Spleen (tissue), 11 donors: Measurements from ENCODE around the gene BRINP3. TPM values are rescaled to one million over a fixed set of nuclear protein-coding genes. Genes with fewer than 3 reads are reported as not detected.

ENCODE experiments used
- DNase-seq: peaks from one replicate; pipeline ENCODE4 v3.0.0-alpha.2; 2020
- H3K27ac ChIP-seq, 8 donors: fragments of 200-600 bp; sonication (generic) in 7 of 8; 1 replicate in 4 of 8; 2 replicates in 4 of 8; pipeline versions ENCODE4 v1.5.0 to v1.8.0; 2016 to 2021; ENCODE audit warnings: inconsistent platforms in 4 of 8, mild to moderate bottlenecking in 4 of 8, moderate library complexity in 1 of 8
- H3K27me3 ChIP-seq, 7 donors: fragments of 200-600 bp; sonication (generic) in 6 of 7; replicated peaks in 1 of 7; 1 replicate in 4 of 7; 2 replicates in 3 of 7; pipeline versions ENCODE4 v1.5.0 to v1.8.0; 2016 to 2021; ENCODE audit warnings: inconsistent platforms in 3 of 7, mild to moderate bottlenecking in 1 of 7
- H3K36me3 ChIP-seq, 6 donors: fragments of 200-600 bp; sonication (generic) in 5 of 6; 1 replicate in 4 of 6; 2 replicates in 2 of 6; pipeline versions ENCODE4 v1.5.0 to v1.8.0; 2016 to 2021; ENCODE audit warnings: inconsistent platforms in 2 of 6
- H3K4me1 ChIP-seq, 6 donors: fragments of 200-600 bp; sonication (generic) in 5 of 6; 1 replicate in 3 of 6; 2 replicates in 3 of 6; pipeline versions ENCODE4 v1.5.0 to v1.8.0; 2016 to 2021; ENCODE audit warnings: inconsistent platforms in 3 of 6
- H3K4me3 ChIP-seq, 8 donors: fragments of 200-600 bp; sonication (generic) in 7 of 8; 1 replicate in 4 of 8; 2 replicates in 4 of 8; pipeline versions ENCODE4 v1.5.0 to v1.8.0; 2016 to 2021; ENCODE audit warnings: inconsistent platforms in 4 of 8, mild to moderate bottlenecking in 4 of 8, moderate library complexity in 2 of 8
- H3K9me3 ChIP-seq, 8 donors: fragments of 200-600 bp; sonication (generic) in 7 of 8; 1 replicate in 4 of 8; 2 replicates in 4 of 8; pipeline versions ENCODE4 v1.5.0 to v1.8.0; 2016 to 2021; ENCODE audit warnings: inconsistent platforms in 4 of 8
- CTCF ChIP-seq, 11 experiments: fragments of 200-600 bp in 7 of 11; fragments of 450-650 bp in 4 of 11; sonication (generic) in 4 of 11; IDR thresholded peaks in 8 of 11; conservative IDR thresholded peaks in 3 of 11; 1 replicate in 7 of 11; 2 replicates in 4 of 11; pipeline versions ENCODE4 v1.4.0 to v1.8.0; 2016 to 2021; ENCODE audit warnings: antibody characterized with exemption in 11 of 11, inconsistent platforms in 4 of 11, mild to moderate bottlenecking in 1 of 11
- POLR2A ChIP-seq, 3 donors: fragments of 450-650 bp; IDR thresholded peaks; one replicate each; pipeline ENCODE4 v1.5.1; 2017; ENCODE audit warnings: antibody characterized with exemption in 3 of 3, mild to moderate bottlenecking in 1 of 3
- POLR2AphosphoS5 ChIP-seq, 3 donors: sonication (generic); formaldehyde crosslinking; IDR thresholded peaks; one replicate each; pipeline ENCODE4 v1.5.1; 2017; ENCODE audit warnings: antibody characterized with exemption in 3 of 3
- WGBS, 5 donors: extraction: QIAGEN DNeasy Blood & Tissue Kit in 3 of 5; methylation state at CpG; one replicate each; pipeline versions ENCODE4 v1.1.5 to v1.1.7; 2013 to 2018; 5-methylcytosine and 5-hydroxymethylcytosine counted together
- intact Hi-C: fragments of 100-400 bp; cut with DNase I; formaldehyde crosslinking; loops from one replicate; pipeline ENCODE4 v1.15.0; 2023; ENCODE audit warnings: low total_unique reads
- polyA plus RNA-seq, 3 donors: library from polyadenylated mRNA; stranded (reverse); fragments of 200-250 nt; gene quantifications; one replicate each; pipeline ENCODE4 v1.2.1, GENCODE V29; 2013
- total RNA-seq, 7 donors: library from RNA; depleted of rRNA in 3 of 7; stranded (reverse); fragments of >200 nt in 3 of 7; fragmentation: NEBNext Ultra II Directional in 4 of 7; extraction: Animal tissue kit (Norgen Biotek cat#: 25700) in 4 of 7; gene quantifications; one replicate each; pipeline versions ENCODE4 v1.1.0 to v1.2.1, GENCODE V29; 2016 to 2021
- donor health status: healthy with polysubstance abuse.
- donor health status: DM: no; HTN: no; CAD: no; lungs with moderate emphysema.
- donor health status: DM: no; HTN: no; CAD: no.
- donor health status: Bipolar disorder and iron deficiency.
- donor health status: healthy.
- donor health status: DM: no; HTN: no; CAD: no.
- donor health status: DM: yes; HTN: yes; CAD: no.

Gene BRINP3
- total and polyA plus RNA-seq, 10 donors, result not detected

DNA sequence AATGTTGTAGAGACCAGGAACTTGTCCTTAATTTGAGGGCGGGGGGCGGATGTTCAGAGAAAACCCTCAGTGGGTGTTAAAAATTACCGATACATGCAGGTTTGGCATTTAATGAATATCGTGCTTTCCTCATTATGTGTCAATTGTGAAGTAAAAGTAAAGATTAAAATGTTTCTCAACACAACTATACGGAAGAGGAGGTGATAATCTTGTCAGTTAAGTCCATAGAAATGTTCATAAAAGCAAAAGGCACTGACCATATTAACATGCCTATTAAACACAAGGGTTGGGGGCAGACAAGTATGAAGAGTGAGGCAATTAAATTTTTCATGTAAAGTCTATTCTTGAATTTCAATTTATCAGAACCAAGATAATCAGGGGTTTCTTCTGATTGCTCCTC, 1.3 kb downstream of the BRINP3 start:
- TF ChIP-seq POLR2AphosphoS5 (IDR thresholded peaks at IDR 0.05) (no peak), CTCF (IDR thresholded peaks at IDR 0.05 in 8 of 11, conservative IDR thresholded peaks at IDR 0.05 in 3 of 11) (no peak), POLR2A (IDR thresholded peaks at IDR 0.05) (no peak)
- intact Hi-C loops, result no loop called here

GRCh38 chr1:190475421-190476141, 2.1 kb downstream of the BRINP3 start:
- DNase-seq, result no peak
- Histone ChIP-seq H3K27me3 (peaks cover 3 to 60% (median 27%) of the 10 kb centered on the region in 7 donors), H3K27ac (no peak overlapping the region), H3K4me1 (peaks cover 0 to 14% (median 0%) of the 10 kb centered on the region in 6 donors), H3K36me3 (no peaks in the 10 kb centered on the region), H3K9me3 (no peaks in the 10 kb centered on the region), H3K4me3 (no peak overlapping the region)
- 4 to 7% (median 4%) methylated on average over 26 to 27 of the region's 27 CpGs for WGBS, 5 donors
- intact Hi-C loops, result no loop called here
- no peak for TF ChIP-seq POLR2A (IDR thresholded peaks at IDR 0.05)
- TF ChIP-seq CTCF (IDR thresholded peaks at IDR 0.05 in 8 of 11, conservative IDR thresholded peaks at IDR 0.05 in 3 of 11), result no peak
- no peak for TF ChIP-seq POLR2AphosphoS5 (IDR thresholded peaks at IDR 0.05)

More for the DNA sequence above, 1.3 kb downstream of the BRINP3 start:
- H3K4me3 ChIP-seq, result no peak overlapping the region
- WGBS, 5 donors, result 14 to 18% (median 16%) methylated on average over 5 of the region's 5 CpGs
- no peak for DNase-seq
- peaks cover 0 to 14% (median 0%) of the 10 kb centered on the region in 6 donors for H3K4me1 ChIP-seq
- H3K36me3 ChIP-seq, result no peaks in the 10 kb centered on the region
- no peaks in the 10 kb centered on the region for H3K9me3 ChIP-seq
- peaks cover 3 to 60% (median 27%) of the 10 kb centered on the region in 7 donors for H3K27me3 ChIP-seq
- no peak overlapping the region for H3K27ac ChIP-seq

- Histone ChIP-seq H3K4me3 (no peak overlapping the region), H3K27ac (no peak overlapping the region), H3K9me3 (no peaks in the 10 kb centered on the region), H3K27me3 (peaks cover 3 to 57% (median 24%) of the 10 kb centered on the region in 7 donors), H3K4me1 (peaks cover 0 to 14% (median 0%) of the 10 kb centered on the region in 6 donors), H3K36me3 (no peaks in the 10 kb centered on the region)
- WGBS, 5 donors, result 17 to 23% (median 21%) methylated on average over 13 of the region's 13 CpGs
- intact Hi-C loops, result no loop called here
- no peak for DNase-seq
- no peak for TF ChIP-seq CTCF (IDR thresholded peaks at IDR 0.05 in 8 of 11, conservative IDR thresholded peaks at IDR 0.05 in 3 of 11)
- TF ChIP-seq POLR2A (IDR thresholded peaks at IDR 0.05), result no peak
- no peak for TF ChIP-seq POLR2AphosphoS5 (IDR thresholded peaks at IDR 0.05)
These were observed 2.9 kb downstream of the BRINP3 start for GRCh38 chr1:190474650-190475211.

GRCh38 chr1:190474010-190474409, 3.7 kb downstream of the BRINP3 start:
- Histone ChIP-seq H3K27me3 (peaks cover under 1 to 50% (median 21%) of the 10 kb centered on the region in 7 donors), H3K27ac (no peak overlapping the region), H3K4me3 (no peak overlapping the region), H3K4me1 (peaks cover 0 to 12% (median 0%) of the 10 kb centered on the region in 6 donors), H3K36me3 (no peaks in the 10 kb centered on the region), H3K9me3 (no peaks in the 10 kb centered on the region)
- no peak for TF ChIP-seq CTCF (IDR thresholded peaks at IDR 0.05 in 8 of 11, conservative IDR thresholded peaks at IDR 0.05 in 3 of 11)
- TF ChIP-seq POLR2A (IDR thresholded peaks at IDR 0.05), result no peak
- no peak for TF ChIP-seq POLR2AphosphoS5 (IDR thresholded peaks at IDR 0.05)
- DNase-seq, result no peak
- intact Hi-C loops, result no loop called here
- WGBS, 5 donors, result 69 to 87% (median 77%) methylated on average over 2 of the region's 2 CpGs
